Panc1 (cell line): ENCODE results near the gene CTNND2.

Source experiments
- CTCF ChIP-seq: fragments of 450-650 bp; IDR thresholded peaks from 2 replicates; pipeline ENCODE4 v1.5.1; 2017; ENCODE audit warnings: mild to moderate bottlenecking
- POLR2AphosphoS5 ChIP-seq: IDR thresholded peaks from 2 replicates; pipeline ENCODE4 v1.6.1; 2012; ENCODE audit warnings: mild to moderate bottlenecking, low read depth, low read length, moderate library complexity
- SIN3A ChIP-seq: IDR thresholded peaks from 2 replicates; pipeline ENCODE4 v1.6.1; 2012; ENCODE audit warnings: low read depth, mild to moderate bottlenecking, low read length, moderate library complexity, borderline replicate concordance; ENCODE audit not compliant: insufficient read depth
- TCF7L2 ChIP-seq: IDR thresholded peaks from 2 replicates; pipeline ENCODE4 v1.6.1; 2011; ENCODE audit warnings: mild to moderate bottlenecking, low read depth, low read length, inconsistent platforms
- TF ChIP-seq, protein P1 (sequence below), 2 experiments: IDR thresholded peaks; 2 replicates each; pipeline ENCODE4 v1.6.1; 2011 to 2012; ENCODE audit warnings: low read depth in 2 of 2, control low read depth in 1 of 2, low read length in 1 of 2, mild to moderate bottlenecking in 1 of 2, moderate library complexity in 1 of 2; ENCODE audit not compliant: insufficient read depth in 1 of 2

GRCh38 chr5:11385251-11385900 is 518.9 kb downstream of the CTNND2 start:
- TF ChIP-seq CTCF (no peak), POLR2AphosphoS5 (no peak), SIN3A (no peak), TCF7L2 (no peak)
- TF ChIP-seq, protein P1, sequence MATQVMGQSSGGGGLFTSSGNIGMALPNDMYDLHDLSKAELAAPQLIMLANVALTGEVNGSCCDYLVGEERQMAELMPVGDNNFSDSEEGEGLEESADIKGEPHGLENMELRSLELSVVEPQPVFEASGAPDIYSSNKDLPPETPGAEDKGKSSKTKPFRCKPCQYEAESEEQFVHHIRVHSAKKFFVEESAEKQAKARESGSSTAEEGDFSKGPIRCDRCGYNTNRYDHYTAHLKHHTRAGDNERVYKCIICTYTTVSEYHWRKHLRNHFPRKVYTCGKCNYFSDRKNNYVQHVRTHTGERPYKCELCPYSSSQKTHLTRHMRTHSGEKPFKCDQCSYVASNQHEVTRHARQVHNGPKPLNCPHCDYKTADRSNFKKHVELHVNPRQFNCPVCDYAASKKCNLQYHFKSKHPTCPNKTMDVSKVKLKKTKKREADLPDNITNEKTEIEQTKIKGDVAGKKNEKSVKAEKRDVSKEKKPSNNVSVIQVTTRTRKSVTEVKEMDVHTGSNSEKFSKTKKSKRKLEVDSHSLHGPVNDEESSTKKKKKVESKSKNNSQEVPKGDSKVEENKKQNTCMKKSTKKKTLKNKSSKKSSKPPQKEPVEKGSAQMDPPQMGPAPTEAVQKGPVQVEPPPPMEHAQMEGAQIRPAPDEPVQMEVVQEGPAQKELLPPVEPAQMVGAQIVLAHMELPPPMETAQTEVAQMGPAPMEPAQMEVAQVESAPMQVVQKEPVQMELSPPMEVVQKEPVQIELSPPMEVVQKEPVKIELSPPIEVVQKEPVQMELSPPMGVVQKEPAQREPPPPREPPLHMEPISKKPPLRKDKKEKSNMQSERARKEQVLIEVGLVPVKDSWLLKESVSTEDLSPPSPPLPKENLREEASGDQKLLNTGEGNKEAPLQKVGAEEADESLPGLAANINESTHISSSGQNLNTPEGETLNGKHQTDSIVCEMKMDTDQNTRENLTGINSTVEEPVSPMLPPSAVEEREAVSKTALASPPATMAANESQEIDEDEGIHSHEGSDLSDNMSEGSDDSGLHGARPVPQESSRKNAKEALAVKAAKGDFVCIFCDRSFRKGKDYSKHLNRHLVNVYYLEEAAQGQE (IDR thresholded peaks at IDR 0.05; ENCODE audit: insufficient read depth in 1 of 2, low read depth in 2 of 2, low read length in 1 of 2): no peak
